ENCODE data around the gene SPATA18.
"Not testable (repeated sequence)": the region's sequence is repeated elsewhere in the genome, so short reads cannot be mapped to it uniquely, and the experiment has no call there.

SPATA18 gene

DNA sequence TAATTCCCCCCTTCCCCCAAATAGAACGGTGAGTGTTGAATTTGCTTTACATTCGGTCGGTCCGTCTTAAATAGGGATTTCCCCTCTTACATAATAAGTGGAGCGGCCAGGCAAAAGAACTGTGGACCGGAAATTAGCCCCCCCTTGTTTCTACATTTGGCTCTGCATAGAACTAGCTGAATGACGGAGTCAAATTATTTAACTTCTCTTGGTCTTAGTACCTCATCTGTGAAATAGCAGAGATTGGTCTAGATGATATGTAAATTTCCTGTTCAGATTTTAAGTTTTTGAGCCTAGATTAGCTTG lies 1.3 kb downstream of the SPATA18 start:
- DNase-seq, result no peak

DNA sequence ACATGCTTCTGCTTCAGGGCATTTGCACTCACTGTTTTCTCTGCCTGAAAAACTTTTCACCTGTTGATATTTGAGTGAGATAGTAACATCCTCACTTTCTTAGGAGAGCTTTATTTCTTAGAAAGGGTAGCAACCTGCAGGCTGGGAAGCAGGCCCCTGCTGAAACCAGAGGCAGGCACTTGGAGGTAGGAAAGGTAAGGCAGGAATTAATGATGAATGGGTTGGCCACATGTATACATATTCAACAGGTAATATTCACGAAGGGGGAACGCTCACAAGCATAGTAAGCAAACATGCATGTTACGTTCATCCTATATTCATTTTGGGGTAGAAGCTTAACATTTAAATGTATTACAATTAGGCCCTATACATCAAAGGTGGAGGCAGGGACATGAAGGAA lies 3.1 kb downstream of the SPATA18 start:
- no peak for DNase-seq

DNA sequence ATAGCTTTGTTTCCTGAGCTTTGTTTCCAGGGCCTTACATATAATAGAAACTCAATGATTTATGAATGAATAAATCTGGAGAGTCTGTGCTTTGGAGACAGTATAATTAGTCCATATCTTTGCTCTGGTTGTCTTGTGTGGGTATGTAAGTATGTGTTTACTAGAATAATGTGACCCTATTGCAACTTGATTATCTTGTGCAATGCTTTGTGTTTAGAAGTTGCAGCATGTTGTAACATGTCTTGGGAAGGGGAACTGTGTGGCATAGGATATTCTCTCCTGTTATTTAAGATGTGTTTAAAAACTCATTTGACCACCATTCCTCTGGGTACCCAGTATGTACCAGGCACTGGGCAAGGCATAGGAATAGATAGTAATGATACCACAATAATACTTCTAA lies 6.1 kb downstream of the SPATA18 start:
- DNase-seq, result no peak

DNA sequence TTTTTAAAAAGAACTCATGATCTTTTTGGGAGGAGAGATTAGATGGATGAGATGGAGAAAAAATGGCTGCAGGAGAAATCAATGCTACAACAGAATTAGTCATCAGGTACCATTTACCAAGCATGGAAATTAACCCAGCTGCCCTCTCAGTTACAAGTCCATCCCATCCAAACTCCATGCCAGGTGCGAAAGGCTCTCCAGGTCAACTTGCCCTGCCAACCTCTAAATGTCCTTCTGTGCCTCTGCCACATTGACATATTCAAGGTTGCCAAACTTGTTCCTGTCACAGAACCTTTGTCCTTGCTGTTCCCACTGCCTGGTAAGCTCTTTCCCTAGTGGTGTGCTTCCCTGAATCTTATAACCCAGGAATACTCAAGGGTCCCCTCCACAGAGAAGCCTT lies 7.2 kb downstream of the SPATA18 start:
- DNase-seq, result no peak

DNA sequence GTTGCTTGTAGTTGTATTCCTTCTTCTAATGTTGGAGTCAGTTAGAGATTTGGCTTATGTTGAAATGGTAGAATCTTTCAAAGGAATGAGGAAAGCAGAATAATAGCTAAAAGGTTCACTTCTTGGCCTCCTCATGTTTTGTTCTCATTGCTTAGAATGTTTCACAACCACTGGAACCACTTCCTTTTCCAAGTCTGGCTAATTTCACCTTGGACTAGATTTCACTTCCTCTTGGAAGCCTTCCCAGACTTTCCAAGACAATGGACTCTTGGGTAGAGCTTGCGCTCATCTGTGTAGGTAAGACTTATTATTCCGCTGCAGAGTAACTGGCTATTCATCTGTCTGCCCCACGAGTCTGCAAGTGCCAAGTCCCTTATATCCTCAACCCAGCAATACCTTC lies 8.3 kb downstream of the SPATA18 start:
- DNase-seq, result no peak

DNA sequence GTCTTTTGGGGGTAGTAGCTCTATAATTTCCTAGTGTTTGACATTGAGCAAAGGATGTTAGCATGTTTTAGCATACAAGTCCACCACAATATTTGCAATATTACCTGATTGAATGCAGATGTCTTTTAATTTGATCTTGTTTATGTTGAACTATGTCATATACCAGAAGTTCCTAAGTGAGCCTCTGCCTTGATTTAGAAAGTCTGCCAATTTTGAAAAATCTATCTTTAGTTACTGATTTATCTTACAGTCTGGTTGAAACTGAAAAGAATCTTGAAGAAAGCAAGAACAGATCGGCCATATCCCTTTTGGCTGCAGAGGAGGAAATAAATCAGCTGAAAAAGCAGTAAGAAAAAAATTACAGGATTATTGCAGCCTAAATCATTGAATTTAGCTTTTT lies 18.5 kb downstream of the SPATA18 start:
- no peak for DNase-seq

DNA sequence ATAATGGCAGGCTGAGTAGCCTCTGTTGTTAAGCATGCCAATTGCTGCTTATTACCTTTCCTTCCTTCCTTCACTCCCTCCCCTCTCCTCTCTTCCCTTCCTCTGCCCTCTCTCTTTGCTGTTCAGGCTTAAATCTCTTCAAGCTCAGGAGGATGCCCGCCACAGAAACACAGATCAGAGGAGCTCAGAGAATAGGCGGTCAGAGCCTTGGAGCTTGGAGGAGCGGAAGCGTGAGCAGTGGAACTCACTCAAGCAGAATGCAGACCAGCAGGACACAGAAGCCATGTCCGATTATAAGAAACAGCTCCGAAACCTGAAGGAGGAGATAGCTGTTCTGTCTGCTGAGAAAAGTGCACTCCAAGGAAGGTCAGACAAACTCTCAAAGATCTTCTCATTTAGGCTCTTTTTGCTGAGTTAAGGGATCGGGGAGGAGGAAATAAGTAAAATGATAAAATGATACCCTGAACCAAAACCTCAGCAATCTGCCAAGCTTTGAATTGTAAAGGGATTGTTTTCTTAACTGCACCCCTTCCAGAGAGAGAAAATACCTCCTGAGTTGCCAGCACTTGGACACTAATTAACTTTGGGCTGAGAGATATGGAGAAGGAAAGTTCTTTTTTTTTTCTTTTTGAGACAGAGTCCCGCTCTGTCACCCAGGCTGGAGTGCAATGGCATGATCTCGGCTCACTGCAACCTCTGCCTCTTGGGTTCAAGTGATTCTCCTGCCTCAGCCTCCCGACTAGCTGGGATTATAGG lies 20.9 kb downstream of the SPATA18 start:
- no peak for DNase-seq

DNA sequence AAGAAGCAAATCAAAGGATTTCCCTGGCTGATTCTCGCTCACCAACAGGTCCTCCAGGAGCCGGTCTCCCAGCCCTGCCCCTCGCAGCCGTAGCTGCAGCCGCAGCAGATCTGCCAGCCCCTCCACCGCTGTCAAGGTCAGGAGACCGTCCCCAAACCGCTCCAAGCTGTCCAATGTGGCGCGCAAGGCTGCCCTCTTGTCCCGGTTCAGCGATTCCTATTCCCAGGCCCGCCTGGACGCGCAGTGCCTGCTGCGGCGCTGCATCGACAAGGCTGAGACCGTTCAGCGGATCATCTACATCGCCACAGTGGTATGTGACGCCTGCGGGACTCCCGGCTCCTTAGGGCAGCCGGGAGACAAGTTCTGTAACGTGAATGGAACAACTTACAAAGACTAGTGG lies 25.6 kb downstream of the SPATA18 start:
- no peak for DNase-seq

DNA sequence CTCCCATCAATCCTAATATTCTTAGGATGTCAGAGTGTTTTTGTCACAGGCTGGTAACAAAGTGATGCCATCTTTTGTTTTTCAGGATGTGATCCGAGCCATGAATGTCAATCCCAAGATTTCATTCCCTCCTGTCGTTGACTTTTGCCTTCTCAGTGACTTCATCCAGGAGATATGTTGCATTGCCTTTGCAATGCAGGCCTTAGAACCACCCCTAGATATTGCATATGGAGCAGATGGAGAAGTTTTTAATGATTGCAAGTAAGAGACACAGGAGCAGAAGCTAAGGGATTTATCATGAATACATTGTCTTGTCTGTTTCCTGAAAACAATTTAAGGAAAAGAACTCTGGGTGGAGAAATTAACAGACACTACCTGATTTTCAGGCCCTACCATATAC lies 28.6 kb downstream of the SPATA18 start:
- DNase-seq, result no peak

DNA sequence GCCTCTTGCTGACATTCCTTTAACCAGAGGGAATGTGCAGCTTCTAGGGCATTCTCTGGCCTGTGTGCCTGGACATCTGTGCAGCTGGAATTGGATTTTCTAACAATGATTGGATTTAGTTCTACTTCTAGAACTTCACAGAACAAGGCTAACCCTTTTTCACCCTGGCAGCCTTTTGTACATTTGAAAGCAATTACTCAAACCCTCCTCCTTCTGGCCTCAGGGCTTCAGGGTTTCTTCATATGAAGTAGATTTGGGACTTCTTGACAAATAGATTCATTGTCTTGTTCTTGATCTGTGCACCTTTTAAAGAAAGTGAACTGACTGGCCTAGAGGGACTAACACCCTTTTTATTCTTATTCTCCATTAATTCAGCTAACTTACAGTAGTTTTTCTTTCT lies 30.1 kb downstream of the SPATA18 start:
- no peak for DNase-seq

DNA sequence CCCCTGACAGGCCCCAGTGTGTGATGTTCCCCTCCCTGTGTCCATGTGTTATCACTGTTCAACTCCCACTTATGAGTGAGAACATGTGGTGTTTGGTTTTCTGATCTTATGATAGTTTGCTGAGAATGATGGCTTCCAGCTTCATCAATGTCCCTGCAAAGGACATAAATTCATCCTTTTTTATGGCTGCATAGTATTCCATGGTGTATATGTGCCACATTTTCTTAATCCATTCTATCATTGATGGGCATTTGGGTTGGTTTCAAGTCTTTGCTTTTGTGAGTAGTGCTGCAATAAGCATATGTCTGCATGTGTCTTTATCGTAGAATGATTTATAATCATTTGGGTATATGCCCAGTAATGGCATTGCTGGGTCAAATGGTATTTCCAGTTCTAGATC lies 35.3 kb downstream of the SPATA18 start:
- not testable (repeated sequence) for DNase-seq

DNA sequence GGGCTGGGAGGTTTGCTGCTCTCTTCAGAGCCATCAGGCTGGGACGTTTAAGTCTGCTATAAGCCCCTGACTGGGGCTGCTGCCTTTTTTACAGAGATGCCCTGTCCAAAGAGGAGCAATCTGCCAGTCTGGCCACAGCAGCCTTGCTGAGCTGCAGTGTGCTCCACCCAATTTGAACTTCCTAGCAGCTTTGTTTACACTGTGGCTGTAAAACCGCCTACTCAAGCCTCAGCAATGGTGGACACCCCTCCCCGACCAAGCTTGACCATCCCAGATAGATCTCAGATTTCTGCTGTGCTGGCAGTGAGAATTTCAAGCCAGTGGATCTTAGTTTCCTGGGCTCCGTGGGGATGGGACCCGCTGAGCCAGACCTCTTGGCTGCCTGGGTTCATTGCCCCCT lies 40.7 kb downstream of the SPATA18 start:
- DNase-seq, result no peak

DNA sequence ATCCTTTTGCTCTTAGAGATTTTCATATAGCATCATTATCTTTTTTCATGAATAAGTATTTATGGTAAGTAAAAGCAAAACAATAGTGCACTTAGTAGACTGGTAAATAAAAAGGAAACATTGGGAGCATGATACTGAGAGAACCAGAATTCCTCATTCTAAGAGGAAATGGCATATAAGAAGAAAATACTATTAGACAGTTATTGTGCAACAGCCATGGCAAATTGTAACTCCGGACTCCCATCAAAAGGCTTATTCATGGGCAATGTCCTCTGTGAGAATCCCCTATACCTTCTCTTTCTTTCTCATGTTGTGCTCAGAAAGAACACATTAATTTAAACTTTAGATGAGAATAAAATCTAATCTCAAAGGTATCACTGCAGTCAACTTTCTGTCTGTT lies 42.4 kb downstream of the SPATA18 start:
- no peak for DNase-seq

DNA sequence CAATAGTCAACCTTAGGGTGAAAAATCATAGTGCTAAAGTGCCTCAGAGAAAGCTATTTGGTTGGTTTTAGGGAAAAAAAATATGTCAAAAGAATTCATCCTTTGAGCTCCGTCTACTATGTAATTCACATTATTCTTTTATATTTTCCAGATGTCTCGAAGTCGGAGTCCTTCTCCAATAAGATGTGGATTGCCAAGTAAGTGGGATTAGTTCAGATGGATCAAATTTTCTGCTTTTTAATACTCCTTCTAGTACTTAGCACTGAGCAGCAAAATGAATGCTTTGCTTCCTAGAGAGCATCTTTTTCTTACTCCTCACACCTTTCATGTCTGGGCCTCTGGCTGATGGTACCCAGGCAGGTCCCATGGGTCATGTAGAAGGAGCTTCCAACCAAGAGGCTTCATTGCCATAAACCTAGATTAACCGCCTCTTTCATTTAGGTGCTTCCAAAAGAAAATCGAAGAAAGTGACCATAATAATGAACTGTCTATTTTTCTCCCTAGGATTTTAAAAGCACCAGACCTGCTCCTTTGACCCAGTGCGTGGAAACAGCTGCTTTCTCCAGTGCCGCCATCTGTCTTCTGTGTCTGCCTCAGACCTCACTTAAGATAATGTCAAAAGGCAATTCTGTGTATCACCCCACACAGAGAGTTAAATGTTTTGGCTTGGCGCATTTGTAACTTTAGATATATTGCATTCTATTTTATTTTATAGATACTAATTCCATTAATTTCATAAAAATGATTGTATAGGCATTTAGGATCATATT lies 43.5 kb downstream of the SPATA18 start:
- no peak for DNase-seq

DNA sequence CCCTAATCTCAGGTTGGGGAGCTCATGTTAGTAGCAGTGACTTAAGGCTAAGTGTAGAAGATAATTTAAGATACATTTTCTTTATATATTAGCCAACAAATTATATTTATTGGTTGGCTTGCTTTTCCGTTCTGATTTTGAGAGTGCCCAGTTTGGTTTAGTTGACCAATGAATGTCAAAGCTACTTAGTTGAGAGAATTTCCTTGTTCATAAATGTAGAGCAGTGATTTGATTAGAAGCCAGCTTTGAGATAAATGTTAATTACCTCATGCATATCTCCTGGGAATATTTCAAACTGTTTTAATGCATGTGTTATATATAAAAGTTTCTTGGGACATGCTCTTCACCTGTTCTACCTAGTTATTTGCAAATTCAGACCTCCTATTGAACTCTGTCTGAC lies 44.3 kb downstream of the SPATA18 start:
- no peak for DNase-seq

DNA sequence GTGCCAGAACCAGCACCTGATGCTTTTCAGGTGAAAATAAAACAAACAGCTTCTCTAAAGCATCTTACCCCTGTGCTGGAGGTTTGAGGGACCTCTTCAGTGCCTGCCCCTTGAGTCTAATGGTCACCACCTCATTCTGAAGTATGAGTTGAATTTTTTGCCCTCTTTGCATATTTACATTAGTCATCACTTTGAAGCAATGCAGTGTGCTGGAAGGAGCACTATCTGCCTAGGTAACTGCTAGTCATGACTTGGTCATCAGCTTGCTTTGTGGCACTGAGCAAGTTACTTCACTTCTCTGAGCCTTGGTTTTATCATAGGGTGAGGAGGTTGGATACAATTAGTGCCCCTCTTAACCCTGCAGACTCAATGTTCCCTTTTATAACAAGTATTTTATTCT lies 44.9 kb downstream of the SPATA18 start:
- no peak for DNase-seq

DNA sequence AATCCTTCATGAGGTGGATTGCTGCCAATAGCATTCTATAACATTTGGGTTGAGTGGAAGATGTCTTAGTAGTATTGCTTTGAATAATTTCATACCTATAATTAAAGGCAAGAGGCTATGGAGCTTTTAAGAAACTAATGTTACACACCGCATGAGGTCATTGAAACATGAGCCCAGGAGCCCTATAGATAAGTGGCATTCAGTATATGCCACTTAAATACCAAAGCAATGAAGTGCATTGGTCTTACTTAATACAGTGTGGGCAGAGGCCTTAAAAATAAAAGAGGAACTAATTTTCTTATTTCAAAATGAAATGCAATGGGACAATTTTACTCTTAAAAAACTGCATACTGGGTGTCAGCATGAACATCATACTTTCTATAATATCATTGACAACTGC lies 47.5 kb downstream of the SPATA18 start:
- DNase-seq, result no peak

DNA sequence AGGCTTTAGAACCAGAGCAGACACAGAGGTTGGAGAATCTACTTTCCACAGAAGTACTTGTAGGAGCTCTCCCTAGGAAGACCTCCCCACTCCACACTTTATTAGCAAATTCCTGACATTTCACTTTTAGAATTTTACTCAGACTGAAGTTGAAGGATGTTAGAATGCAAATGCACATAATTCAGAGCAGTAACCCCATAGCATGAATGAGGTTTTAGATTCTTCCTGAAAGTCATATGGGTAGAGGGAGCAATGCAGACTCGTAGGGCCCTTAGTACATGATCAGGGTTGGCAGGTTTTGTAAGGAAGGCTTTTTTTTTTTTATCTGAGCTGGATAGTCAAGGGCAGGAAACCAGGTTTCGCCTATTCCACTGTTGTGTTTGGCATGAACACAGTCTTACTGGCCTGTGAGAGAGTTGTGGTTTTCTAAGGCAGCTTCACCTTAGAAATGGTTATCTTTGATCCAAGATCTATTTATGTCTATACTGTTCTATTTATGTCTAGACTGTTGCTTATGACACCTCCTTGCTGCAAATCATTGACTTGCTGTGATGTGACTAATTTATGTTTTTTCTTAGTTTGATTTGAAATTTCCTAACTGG lies 48.9 kb downstream of the SPATA18 start:
- DNase-seq, result no peak

DNA sequence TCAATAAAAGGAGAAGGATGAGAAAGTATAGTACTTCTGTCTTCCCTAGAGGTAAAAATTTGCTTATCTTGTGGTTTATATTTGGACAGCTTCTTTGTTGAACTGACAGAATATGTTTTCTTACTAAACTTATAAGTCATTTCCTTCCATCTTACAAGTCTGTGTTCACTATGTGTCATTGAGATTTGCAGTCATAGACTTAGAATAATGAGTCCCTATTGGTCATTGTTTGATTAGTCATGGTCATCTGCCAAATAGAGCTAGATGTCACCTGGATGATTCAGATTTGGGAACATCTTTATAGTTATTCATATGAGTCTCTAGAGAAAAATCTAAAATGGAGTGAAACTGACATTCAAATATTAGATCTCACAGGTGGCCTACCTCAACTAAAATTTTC lies 51.5 kb downstream of the SPATA18 start:
- DNase-seq, result no peak

DNA sequence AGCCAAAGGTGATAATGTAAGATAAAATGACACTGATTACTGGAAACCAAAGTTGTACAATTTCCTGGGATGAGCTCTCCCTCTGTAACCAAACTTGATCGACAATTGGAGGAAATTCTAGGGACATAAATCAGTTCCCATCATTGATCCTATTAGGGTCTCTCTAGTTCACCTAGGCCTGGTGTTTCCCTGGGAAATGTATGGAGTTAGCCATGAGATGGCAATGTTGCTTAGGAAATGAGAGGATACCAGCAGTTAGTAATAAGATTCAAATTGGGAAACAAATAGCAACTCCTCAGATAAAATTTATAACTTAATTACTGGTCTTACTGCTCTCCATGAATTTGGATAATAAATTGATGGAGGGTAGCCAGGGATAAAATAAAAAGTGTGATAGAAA lies 52.2 kb downstream of the SPATA18 start:
- no peak for DNase-seq

DNA sequence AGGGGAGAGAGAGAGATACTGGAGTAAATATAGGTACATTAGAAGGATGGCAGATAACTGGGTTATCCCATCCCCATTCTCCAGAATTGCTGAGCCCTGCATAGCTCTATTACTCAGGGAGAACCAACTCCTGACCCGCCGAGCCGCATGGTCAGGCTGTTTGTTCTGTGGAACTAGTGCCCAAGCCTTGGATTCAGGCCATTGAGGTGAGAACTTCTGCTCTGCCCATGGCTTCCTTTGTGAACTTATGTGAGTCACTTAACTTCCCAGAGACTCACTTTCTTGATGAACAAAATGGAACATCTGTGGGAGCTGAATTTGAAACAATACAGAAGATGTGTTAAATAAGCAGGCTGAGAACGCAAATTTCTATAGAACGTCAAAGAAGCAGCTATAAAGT lies 54.2 kb downstream of the SPATA18 start:
- DNase-seq, result no peak

DNA sequence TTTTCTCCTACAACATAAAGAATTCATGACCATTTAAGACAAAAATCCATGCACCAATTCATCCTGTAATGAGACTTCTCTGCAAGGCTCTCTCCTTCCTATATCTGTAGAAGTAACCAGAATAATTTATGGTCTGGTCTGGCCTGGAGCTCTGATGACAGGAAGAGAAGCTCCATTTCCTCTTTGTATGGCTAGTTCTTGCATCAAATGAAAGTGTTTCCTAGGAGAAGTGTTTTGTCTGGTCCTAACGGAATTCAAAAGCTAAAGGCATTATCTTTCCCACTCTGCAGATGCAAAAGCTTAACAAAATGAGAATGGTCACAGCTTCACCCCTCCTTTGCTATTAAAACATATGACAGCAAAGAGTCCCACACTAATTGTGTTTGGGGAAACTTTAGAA lies 55.1 kb downstream of the SPATA18 start:
- no peak for DNase-seq

DNA sequence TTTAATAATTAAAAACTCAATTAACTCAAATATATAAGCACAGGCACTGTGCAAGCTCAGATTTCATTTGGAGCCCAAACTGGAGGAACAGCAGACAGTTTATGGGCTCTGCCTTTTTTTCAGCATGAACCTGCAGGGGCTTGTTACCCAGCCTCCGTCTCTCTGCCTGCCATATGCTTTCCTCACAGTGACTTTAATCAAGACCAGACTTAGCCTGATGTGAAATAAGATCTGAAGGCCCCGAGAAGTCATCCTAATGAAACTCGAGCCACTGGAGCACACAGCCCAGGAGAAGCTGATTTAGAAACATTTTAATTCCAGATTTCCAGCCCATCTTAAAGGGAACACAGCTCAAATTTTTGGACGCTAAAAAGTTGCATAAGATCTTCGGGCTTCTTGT lies 55.6 kb downstream of the SPATA18 start:
- no peak for DNase-seq

DNA sequence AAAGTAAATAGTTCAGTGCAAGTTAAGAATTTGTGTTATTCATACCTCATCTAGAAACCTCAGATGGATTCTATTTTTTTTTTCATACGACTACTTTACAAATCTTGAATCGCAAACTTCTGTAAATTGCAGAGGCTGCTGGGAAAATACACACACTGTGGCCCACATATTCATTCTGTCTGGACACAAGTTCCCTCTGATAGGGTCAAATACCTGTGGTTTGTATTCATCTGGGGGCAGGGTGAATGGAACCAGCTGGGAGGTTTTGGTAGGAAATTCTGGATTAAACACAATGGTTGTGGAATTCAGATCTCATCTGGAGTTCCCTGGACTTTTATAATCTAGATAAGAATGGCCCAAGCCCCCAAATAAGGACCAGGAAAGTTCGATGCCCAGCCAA lies 56.2 kb downstream of the SPATA18 start:
- no peak for DNase-seq

DNA sequence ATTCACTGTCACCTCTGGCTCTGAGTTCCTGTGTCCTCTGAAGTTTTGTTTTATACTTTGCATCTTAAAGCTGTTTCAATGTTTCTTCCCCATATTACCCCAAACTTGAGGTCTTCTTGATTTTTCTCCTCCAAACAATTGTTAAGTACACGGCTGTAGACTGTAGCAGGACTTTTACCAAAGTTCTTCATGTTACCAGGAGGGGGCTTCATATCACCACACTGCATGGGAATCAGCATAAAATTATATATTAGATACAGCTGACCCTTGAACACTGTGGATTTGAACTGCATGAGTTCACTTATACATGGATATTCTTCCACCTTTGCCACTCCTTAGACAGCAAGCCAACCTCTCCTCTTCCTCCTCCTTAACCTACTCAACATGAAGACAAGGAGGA lies 56.6 kb downstream of the SPATA18 start:
- DNase-seq, result no peak
